ENCODE results near the gene SCAF1.
A peak's percentile ranks its signal among the peaks of the same experiment; 100 is the strongest.

SCAF1 gene

DNA sequence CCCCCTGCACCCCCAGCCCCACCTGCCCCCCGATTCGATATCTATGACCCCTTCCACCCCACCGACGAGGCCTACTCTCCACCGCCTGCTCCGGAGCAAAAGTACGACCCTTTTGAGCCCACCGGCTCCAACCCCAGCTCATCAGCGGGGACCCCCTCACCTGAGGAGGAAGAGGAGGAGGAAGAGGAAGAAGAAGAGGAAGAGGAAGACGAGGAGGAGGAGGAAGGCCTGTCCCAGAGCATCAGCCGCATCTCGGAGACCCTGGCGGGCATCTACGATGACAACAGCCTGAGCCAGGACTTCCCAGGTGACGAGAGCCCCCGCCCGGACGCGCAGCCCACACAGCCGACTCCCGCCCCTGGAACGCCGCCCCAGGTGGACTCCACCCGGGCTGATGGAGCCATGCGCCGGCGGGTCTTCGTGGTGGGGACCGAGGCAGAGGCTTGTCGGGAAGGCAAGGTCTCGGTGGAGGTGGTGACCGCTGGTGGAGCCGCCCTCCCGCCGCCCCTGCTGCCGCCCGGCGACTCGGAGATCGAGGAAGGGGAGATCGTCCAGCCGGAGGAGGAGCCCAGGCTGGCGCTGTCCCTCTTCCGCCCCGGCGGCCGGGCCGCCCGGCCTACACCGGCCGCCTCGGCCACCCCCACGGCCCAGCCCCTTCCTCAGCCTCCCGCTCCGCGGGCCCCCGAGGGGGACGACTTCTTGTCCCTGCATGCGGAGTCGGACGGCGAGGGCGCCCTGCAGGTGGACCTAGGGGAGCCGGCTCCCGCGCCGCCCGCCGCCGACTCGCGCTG lies 9.2 kb downstream of the SCAF1 start:
- DNase-seq: no peak

DNA sequence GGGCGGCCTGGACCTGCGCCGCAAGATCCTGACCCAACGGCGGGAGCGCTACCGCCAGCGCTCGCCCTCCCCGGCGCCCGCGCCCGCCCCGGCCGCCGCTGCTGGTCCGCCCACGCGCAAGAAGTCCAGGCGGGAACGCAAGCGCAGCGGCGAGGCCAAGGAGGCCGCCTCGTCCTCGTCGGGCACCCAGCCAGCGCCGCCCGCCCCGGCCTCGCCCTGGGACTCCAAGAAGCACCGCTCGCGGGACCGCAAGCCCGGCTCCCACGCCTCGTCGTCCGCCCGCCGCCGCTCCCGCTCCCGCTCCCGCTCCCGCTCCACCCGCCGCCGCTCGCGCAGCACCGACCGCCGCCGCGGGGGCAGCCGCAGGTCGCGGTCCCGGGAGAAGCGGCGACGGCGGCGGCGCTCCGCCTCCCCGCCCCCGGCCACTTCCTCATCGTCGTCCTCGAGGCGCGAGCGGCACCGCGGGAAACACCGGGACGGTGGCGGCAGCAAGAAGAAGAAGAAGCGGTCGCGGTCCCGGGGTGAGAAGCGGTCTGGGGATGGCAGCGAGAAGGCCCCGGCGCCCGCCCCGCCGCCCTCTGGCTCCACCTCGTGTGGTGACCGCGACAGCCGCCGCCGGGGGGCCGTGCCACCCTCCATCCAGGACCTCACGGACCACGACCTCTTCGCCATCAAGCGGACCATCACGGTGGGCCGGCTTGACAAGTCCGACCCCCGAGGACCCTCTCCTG lies 10.0 kb downstream of the SCAF1 start:
- DNase-seq: no peak

- DNase-seq: no peak
These were observed 10.8 kb downstream of the SCAF1 start for GRCh38 chr19:49652551-49653465.

GRCh38 chr19:49653466-49653806 lies 11.4 kb downstream of the SCAF1 start:
- DNase-seq: no peak

DNA sequence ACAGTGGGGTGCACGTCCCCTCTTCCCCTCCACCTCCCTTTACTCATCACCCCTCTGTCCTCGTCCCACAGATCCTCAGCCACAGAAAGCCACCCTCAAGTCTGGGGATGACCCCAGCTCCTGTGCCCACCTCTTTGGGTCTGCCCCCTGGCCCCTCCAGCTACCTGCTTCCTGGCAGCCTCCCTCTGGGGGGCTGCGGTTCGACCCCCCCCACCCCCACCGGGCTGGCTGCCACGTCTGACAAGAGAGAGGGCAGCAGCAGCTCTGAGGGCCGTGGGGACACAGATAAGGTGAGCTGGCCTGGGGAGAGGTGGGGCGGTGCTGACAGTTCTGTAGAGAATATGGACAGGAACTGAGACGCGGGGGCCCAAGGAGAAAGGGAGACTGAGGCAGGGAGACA lies 12.6 kb downstream of the SCAF1 start:
- DNase-seq: no peak

DNA sequence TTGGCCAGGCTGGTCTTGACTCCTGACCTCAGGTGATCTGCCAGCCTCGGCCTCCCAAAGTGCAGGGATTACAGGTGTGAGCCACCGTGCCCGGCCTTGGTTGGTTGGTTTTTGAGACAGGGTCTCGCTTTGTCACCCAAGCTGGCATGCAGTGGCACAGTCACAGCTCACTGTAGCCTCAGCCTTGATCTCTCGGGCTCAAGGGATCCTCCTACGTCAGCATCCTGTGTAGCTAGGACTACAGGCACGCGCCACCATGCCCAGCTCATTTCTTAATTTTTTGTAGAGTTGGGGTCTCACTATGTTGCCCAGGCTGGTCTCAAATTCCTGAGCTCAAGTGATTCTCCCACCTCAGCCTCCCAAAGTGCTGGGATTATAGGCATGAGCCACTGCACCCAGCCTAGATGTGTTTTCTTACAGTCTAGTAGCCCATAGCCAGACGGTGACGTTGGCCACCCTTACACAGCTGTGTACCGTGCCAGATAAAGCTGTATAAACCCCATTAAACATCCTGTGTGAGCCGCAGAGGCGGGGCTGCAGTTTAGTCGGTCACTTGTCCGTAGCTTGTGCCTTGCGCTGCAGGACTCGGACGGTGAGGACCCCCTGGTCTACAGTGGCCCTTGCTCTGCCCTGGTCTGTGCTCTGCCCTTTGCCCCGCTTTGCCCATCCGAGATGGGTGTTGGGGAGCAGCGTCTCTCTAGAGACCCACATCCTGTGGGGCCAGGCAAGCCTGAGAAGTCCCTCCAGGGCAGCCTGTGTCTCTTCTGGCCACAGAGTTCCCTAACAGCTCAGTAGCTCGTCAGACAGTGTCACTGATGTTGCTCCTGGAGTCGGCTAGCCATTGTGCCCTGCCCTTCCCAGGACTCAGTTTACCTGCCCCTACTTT lies 13.8 kb downstream of the SCAF1 start:
- DNase-seq: no peak

- DNase-seq: no peak
These were observed 14.6 kb downstream of the SCAF1 start for GRCh38 chr19:49656456-49657109.

DNA sequence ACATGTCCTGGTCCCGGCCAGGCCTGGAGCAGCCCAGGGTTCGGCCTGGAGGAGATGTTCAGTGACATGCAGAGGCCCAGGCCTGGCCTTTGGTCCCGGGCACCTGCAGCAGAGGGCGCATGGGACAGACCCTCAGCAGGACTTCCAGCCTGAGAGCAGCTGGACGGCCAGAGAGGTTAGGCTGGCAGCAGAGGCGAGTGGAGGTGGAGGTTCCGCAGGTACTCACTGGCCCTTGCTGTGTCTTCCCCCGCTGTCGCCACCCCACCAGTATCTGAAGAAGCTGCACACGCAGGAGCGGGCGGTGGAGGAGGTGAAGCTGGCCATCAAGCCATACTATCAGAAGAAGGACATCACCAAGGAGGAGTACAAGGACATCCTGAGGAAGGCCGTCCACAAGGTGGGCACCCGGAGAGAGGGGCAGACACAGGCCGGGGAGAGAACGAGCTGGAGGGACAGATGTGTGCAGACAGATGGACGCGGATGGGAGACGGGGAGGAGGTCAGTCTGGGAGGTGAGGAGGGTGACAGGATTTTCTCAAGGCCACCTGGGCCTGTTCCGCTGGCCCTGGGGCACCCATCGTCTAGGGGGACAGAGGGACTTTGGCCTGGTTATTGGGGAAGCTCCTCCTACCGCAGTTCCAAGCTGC lies 15.6 kb downstream of the SCAF1 start:
- DNase-seq: no peak

- DNase-seq: no peak
These were observed 16.1 kb downstream of the SCAF1 start for GRCh38 chr19:49658139-49658517.

- no peak for DNase-seq
These were observed 16.8 kb downstream of the SCAF1 start for GRCh38 chr19:49658566-49659442.

DNA sequence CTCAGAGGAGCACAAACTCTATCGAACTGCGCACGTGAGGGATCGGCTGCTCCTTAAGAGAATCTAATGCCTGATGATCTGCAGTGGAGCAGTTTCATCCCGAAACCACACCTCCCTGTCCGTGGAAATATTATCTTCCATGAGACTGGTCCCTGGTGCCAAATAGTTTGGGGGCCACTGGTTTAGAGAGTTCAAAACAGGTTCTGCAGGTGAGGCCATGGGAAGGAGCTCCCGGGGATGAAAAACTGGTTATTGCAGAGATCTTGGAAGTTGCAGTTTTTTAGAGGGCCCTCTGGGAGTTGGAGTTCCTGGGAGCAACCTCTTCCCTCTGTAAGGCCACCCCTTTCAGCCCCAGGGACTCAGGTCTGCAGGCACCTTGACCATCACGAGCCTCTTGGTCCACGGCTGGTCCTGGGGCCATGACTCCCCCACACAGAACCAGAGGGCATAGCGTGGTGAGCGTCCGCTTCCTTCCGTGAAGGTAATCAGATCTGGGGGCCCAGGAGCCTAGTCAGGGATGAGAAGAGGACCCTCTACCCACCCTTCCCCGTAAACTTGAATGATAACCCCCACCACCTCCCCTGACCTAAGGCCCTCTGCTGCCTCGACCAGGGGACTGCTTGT lies 18.4 kb downstream of the SCAF1 start:
- no peak for DNase-seq

- no peak for DNase-seq
These were observed 20.0 kb downstream of the SCAF1 start for GRCh38 chr19:49662011-49662410.

DNA sequence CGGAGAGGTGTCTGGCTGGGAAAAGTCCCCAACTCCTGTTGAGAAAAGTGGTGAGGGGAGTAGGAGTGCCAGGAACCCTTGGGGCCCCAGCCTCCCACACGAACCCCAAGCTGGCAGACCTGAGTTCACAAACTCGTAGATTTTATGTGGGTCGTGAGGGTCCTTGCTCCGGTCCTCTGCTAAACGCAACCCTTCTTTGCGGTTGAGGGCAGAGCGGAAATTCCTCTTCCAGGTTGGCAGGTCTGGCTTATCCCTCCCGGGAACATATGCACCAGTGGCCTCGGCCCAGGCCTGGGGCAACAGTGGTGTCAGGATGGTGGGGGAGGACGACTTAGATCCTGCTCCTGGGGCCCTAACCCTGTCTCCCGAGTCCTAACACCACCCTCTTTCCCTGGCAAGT lies 21.2 kb downstream of the SCAF1 start:
- no peak for DNase-seq

DNA sequence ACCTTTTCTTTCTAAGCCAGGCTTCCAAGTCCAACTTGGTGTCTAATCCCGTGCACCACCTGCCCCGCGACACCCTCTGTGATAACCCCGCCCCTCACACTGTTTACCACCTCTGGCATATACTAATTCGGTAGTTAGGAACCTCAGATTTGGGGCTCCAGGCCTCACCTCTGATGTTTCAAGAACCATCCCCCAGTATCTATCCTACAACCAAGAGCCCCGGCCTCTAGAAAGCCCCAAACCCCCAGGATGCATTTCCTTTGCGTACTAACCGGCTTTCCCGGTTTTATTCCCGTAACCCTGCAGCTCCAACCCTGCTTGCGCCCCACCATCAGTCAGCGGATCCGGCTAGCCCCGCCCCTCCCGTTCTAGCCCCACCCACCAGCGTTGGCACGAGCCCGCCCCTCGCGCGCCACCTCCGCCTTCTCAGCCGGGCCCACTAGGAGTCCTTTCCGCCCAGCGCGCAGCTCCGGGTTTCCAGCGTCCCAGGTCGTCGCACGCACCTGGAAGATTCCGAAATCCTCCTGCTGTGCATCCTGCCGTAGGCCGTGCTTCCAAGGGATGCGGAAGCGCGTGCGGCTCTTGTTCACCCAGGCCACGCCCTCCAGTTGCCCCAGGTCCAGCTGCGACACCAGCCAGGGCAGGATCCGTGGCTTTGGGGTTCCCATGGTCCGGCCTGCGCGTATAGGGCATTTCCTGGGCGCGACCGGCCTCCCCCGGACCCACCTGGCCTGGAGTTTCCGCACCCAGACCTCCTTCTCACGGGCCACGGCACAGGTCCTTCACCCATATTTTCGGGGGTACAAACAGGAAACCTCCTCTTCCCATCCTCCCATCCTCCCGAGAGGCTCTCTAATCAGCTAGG lies 22.4 kb downstream of the SCAF1 start:
- peak; percentile 70 to 93 (median 84) for DNase-seq

- DNase-seq: no peak
These were observed 23.0 kb downstream of the SCAF1 start for GRCh38 chr19:49665036-49665350.

- DNase-seq: peak; percentile 98 to 99 (median 99)
These were observed 23.5 kb downstream of the SCAF1 start, which contains the start of the genes BCL2L12 and IRF3 for GRCh38 chr19:49665351-49666119. TSS of gene BCL2L12 (plus strand) at chr19:49665933. CDS start at chr19:49666693, 760 bp downstream. TSS of gene IRF3 (minus strand) at chr19:49665857. CDS start at chr19:49664838, 1,019 bp downstream.

- DNase-seq: no peak
These were observed 24.1 kb downstream of the SCAF1 start for GRCh38 chr19:49666120-49666444.

GRCh38 chr19:49667473-49667872 lies 25.5 kb downstream of the SCAF1 start:
- DNase-seq: no peak

Measured in activated naive CD4-positive, alpha-beta T cell (primary cell).